Mucosa of gallbladder (tissue), 1 donor: ENCODE data around the gene DTX3L. TPM values are rescaled to one million over a fixed set of nuclear protein-coding genes. Genes with fewer than 3 reads are reported as not detected.

ENCODE experiments used
- DNase-seq: peaks from one replicate; pipeline ENCODE4 v3.0.0-alpha.2; 2020; ENCODE audit warnings: low spot score
- total RNA-seq: library from RNA; stranded (reverse); gene quantifications from one replicate; pipeline ENCODE4 v1.2.1, GENCODE V29; 2021
- donor health status: DM: no; HTN: no; CAD: no.

The DTX3L gene
- total RNA-seq, 1 donor from 2014 or later: 39.9 TPM

DNA sequence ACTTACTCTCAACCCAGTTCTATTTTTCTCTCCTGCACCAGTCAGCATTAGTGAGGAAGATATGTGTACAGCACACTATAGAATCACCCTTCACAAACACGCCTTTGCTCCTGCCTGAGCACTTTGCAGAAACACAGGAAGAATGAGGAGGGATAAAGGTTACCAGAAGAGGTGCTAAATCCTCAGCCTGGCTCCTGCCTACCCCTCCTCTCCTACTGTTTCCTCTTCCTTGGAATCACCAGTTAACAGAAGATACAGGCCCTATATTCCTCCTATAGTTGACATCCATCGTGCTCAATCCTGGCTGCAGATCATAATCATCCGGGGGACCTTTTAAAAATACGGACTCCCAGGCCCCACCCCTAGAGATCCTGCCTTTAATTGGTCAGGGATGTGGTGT, 42.2 kb downstream of the DTX3L start:
- no peak for DNase-seq

DNA sequence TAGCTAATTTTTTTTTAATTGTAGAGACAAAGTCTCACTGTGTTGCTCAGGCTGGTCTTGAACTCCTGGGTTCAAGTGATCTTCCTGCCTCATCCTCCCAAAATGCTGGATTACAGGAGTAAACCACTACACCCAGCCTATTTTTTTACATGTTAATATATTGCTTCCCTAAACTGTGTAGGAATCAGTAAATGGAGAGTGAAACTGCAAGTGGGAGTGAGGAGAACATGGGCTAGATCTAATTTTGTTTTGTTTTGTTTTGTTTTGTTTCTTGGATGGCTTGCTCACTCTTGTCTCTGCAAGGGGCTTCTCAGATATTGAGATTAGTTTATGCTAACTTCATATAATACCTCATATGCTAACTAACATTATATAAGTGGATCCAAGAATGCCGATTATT, 44.8 kb downstream of the DTX3L start:
- no peak for DNase-seq

DNA sequence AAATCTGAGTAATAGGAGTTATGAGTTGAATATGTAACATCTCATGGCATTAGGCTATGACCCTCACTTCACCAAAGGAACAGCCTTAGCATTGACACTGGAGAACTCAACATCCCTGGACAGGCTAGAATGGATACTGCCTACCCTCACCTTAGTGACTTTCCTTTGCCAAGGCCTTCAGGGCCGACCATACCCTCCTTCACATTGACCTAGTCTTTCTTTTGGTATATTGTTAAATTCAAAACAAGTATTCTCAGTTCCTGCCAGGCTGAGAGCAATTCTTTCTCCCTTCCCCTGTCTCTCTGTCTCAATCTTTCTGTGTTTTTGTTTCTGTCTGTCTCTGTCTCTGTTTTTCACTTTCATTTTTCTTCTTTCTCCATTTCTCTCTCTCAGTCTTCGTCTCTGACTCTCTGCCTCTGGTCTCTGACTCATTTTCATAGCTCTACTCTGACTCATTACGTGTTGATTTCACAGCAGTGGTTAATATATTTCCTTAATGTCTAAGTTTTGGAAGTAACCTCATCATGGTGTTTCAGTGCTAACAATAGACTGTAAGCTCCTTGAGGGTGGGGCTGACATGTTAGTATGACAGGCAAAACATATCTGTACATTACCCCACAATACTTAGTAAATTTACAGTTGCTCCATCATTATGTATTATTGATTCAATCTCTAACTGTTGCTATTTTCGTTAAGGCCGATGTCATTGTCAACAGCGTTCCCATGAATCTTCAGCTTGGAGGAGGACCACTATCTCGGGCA, 45.8 kb downstream of the DTX3L start:
- DNase-seq: no peak

DNA sequence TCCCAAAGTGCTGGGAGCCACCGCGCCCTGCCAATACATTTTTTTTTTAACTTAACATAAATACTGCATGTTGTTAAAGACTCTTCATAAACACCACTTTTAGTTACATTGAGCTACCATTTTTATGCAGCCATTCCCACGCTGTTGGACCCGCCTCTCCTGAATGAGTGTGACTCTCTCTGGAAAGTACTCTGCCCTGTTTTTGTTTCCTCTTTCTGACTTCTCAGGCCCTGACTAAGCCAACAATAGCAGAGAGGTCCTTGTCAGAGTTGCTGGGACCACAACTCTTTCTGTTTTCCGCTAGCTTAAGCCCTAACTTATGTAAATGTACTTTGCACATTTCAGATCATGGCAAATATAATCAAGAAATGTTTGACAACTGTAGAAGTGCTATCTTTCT, 48.6 kb downstream of the DTX3L start:
- no peak for DNase-seq

DNA sequence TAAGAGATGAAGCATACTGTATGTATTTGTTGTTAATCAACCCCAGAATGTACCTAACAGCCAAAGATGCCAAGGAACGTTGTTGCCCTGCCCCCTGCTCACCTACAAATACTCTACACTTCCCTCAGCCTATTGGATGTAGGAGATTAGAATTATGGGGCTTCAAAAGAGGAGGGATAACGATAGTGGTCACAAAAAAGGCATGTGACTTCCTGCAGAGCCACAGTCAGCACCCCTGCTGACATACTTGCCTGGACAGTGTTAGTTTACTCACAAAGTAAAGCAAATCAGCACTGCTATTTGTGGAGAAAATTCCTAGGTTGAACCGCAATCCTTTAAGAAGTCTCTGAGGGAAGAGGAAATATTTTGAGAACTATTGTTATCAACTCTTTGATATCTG, 51.2 kb downstream of the DTX3L start:
- DNase-seq: no peak

DNA sequence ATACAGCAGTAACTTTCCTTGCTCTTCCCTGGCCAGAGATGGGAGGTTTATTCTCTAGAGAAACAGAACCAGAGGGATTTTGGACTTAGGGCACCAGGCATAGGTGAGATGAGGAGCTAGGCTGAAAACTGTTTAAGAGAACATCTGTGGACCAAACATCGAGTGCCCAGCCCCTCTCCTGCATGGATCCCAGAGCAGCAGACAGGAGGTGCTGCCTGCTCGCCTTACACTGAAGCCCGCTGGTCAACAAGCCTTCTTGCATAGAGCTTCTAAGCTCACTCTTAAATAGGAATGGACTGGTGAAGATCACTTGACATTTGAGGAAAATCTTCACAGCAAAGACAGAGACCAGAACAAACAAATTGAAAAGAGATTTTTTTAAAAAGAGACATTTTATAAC, 54.5 kb downstream of the DTX3L start:
- DNase-seq: no peak

DNA sequence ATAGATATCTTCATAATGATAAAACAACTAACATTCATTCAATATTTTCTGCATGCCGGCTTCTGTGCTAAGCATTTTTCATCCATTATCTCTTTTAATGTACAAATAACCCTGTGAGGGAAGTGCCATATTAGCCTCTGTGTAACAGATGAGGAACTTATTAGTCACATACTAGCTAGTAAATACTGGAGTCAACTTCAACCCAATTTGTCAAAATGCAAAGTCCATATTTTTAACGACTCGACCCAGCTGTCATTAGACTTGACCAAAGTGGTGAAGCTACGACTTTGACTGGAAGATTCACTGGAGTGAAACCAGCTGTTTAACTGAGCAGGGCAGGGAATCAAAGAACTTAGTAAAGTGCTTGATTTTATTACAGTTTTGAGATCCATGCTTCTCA, 54.9 kb downstream of the DTX3L start:
- no peak for DNase-seq

DNA sequence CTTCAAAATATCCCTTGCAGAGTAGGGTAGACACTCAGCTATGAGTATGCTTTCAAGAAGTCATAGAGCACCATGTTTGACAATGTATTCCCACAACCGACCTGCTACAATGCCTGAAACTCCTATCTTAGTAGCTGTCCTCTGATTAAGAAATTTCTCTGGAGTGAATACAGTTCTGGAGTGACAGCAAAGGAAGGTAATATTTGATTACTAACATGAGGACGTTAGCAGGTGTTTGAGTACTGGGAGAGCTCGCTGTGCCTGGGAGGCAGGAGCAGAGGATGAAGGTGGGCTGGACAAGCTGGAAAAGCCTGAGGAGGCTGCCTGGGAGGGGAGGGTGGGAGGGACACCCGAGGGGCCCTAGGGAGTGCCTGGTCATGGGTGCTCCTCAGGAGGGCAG, 56.3 kb downstream of the DTX3L start:
- DNase-seq: no peak

DNA sequence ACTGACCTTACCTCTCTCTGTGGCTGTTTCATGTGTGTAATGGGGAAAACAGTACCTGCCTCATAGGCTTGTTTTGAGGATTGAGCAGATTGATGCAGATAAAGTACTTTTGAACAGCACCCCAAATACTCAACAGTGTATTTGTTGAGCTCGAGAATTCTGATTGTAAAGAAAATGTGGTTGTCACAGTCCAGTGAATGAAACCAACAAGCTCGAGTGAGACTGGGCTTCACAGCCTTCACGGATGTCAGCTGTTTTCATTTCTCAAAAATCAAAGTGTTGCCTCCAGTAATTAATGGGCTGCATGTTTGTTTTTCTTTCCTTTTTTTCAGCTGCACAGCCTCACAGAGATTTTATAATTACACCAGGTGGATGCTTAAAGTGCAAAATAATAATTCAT, 57.0 kb downstream of the DTX3L start:
- DNase-seq: no peak

DNA sequence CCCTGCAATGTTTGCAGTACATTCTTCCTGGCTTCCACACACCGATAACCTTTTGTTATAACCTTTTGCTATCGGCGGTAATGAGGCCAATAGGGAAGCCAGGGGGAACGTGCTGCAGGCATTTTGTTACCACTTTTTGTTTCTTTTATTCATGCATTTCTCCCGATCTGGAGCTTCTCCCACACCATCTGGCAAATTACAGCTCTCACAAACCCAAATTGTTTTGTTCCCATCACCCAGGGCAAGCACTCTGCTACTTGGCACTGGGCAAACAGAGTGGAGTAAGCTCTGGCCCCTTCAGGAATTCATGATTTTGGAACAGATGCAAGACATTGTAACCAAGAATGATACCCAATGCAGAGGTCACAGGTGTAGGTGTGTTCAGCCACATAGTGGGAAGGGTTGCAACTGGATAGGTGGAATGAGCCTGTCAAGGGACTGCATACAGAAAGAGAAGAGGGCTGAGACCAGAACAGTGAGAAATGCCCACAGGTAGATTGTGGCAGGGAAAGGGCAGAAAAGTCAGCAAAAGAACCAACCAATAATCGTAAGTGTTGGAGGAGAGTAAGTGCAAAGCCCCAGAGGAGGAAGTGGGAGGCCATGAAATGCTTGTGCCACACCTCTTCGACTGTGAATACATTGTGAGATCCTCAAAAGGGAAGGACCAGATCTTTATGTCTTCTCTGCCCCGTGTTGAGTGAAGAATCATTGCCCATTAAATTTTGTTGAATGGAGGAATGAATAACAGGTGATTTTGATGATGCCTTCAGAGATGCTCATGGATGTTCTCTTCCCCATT, 59.1 kb downstream of the DTX3L start:
- DNase-seq: no peak

Other genes starting within 250 kb of the DTX3L start
- gene CSTA, start 239.1 kb upstream of the DTX3L start, total RNA-seq: 3.6 TPM
- gene MIX23, start 181.1 kb upstream of the DTX3L start, total RNA-seq: 23.3 TPM
- 83.0 TPM for gene FAM162A, start 180.2 kb upstream of the DTX3L start, total RNA-seq
- gene WDR5B, start 148.3 kb upstream of the DTX3L start, total RNA-seq: 6.5 TPM
- gene KPNA1, start 49.4 kb upstream of the DTX3L start, total RNA-seq: 55.2 TPM
- 29.6 TPM for gene PARP9, start within 50 bp of the DTX3L start, total RNA-seq
- gene PARP15, start 13.3 kb downstream of the DTX3L start, total RNA-seq: 2.3 TPM
- gene PARP14, start 116.5 kb downstream of the DTX3L start, total RNA-seq: 36.5 TPM
- 8.2 TPM for gene HSPBAP1, start 229.5 kb downstream of the DTX3L start, total RNA-seq
- 19.9 TPM for gene SLC49A4, start 230.7 kb downstream of the DTX3L start, total RNA-seq